GM12892 (cell line): ENCODE data around the gene ATXN1.

Experiments used
- POLR2A ChIP-seq: IDR thresholded peaks from 2 replicates; pipeline ENCODE4 v1.6.1; 2011; ENCODE audit warnings: low read depth, low read length, control low read depth
- POLR2AphosphoS5 ChIP-seq: IDR thresholded peaks from 2 replicates; pipeline ENCODE4 v1.6.1; 2011; ENCODE audit warnings: low read depth, low read length, control low read depth
- TAF1 ChIP-seq: IDR thresholded peaks from 2 replicates; pipeline ENCODE4 v1.6.1; 2011; ENCODE audit warnings: low read depth, mild to moderate bottlenecking, control low read depth, low read length, borderline replicate concordance

DNA sequence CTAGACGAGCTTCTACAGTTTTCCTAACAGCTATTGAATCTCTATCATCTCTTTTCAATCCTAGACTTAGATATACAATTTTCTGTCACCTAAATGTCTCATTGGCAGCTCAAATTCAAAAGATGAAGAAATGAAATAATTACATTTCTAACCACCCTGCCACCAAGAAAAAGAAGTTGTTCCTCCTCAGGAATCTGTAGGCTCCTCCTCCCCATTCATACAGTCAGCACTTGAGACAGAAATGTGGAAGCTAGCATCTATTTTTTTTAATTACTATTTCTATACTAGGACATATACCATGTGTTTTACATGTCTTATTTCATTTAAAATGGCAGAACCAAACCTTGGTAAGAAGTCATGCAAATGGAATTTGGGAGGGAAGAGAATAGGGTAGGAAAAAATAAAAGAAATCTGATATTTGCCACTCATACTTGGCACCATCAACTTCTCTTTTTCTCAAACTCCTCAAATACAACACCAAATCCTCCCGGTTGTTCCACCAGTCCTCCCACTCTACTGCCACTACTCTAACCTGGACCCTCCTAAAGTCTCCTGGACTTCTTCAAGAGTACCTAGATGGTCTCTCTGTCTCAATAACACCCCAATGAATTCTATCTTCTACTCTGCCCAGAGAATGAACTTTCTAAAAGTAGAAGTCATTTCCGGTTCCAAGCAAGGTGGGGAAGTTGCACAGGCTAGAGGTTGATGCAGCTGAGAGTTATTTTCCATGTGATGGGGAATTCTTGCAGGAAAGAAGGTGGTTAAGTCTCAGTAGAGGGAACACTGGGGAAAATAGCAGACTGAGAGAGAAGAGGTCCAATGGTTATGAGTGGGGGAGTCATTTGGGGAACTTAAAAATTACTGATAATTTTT, 54.1 kb downstream of the ATXN1 start:
- TF ChIP-seq POLR2AphosphoS5: no peak
- no peak for TF ChIP-seq TAF1
- no peak for TF ChIP-seq POLR2A
